Pons (tissue), 1 donor: ENCODE measurements around the gene ZBTB12.
"Not testable (repeated sequence)": the region's sequence is repeated elsewhere in the genome, so short reads cannot be mapped to it uniquely, and the experiment has no call there.

Source experiments
- DNase-seq: peaks from one replicate; pipeline ENCODE4 v3.0.0-alpha.2; 2016; ENCODE audit warnings: low spot score

ZBTB12 gene

DNA sequence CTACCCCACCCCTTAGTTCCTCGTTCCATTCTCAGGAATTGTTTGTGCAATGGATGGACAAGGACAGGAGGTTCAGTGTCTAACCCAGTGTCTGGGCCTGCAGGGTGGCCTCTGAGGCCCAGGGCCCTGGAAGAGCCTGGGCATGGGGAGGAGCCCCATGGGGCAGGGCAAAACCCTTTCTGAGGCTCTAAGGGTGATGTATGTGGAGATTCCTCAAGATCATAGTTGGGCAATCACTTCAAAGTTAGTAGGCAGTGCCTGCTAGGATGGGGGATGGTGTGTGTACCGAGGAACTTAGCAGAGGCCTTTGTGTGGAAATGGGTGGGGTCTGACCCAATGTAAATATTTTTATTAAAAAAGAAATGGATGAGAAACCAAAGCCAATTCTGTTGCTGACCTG, 18.9 kb upstream of the ZBTB12 start:
- DNase-seq: no peak

GRCh38 chr6:31919624-31920303, 17.9 kb upstream of the ZBTB12 start:
- no peak for DNase-seq

GRCh38 chr6:31918069-31918720, 16.3 kb upstream of the ZBTB12 start:
- DNase-seq: no peak

GRCh38 chr6:31915756-31916155, 13.9 kb upstream of the ZBTB12 start:
- no peak for DNase-seq

- DNase-seq: no peak
Measured at GRCh38 chr6:31915351-31915750, 13.5 kb upstream of the ZBTB12 start.

DNA sequence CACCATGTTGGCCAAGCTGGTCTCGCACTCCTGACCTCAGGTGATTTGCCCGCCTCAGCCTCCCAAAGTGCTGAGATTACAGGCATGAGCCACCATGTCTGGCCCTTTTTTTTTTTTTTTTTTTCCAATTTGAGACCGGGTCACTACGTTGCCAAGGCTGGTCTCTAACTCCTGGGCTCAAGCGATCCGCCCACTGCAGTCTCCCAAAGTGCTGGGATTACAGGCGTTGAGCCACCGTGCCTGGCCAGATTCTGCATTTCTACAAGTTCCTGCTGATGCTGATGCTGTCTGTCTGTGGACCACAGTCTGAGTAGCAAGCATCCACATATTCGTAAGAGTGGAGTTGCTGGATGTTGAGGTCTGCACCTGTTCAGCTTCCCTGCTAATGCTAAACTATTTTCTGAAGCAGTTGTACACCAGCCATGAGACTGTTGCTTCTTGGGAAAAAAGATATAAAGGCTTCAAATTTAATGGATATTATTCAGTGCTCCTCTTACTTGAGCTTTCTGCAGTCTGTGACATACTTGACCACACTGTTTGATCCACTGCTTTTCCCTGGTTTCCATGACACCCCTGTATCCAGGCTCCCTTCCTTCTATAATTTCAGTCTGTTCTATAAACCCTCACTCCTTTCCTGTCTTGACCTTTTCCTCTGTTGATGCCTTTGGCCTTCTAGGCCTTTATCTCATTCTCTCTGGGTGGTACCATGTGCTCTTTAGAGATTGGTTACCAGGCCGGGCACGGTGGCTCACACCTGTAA, 10.1 kb upstream of the ZBTB12 start:
- no peak for DNase-seq

DNA sequence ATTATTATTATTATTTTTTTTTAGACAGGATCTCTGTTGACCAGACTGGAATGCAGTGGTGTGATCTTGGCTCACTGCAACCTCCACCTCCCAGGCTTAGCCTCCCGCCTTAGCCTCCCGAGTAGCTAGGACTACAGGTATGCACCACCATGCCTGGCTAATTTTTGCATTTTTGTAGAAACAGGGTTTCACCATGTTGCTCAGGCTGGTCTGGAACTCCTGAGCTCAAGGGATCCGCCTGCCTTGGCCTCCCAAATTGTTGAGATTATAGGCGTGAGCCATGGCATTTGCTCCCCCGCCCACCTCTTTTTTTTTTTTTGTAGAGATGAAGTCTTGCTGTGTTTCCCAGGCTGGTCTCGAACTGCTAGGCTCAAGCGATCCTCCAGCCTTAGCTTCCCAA, 7.4 kb upstream of the ZBTB12 start:
- not testable (repeated sequence) for DNase-seq

DNA sequence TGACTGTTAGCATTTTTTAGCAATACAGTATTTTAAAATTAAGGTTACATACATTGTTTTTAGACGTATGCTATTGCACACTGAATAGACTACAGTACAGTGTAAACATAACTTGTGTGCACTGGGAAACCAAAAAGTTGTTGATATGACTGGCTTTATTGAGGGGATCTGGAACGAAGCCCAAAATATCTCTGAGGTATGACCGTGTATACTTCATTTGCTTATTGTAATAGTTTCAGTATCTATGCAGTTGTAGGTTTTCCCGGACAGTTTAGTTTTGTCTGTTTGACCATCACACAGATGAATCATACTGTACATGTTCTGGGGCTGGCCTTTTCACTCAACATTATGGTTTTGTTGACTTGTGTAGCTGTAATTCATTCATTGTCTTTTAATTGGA, 6.9 kb upstream of the ZBTB12 start:
- no peak for DNase-seq

DNA sequence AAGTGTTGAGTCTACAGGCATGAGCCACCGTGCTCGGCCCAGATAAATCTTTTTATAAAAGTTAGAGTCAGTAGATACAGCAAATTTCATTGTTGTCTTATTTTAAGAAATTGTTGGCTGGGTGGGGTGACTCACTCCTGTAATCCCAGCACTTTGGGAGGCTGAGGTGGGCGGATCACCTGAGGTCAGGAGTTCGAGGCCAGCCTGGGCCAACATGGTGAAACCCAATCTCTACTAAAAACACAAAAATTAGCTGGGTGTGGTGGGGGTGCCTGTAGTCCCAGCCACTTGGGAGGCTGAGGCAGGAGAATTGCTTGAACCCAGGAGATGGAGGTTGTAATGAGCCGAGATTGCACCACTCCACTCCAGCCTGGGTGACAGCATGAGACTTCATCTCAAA, 6.4 kb upstream of the ZBTB12 start:
- DNase-seq: not testable (repeated sequence)

- no peak for DNase-seq
Measured at GRCh38 chr6:31907158-31907813, 5.4 kb upstream of the ZBTB12 start.

GRCh38 chr6:31906727-31907126, 4.8 kb upstream of the ZBTB12 start:
- not testable (repeated sequence) for DNase-seq

GRCh38 chr6:31906122-31906521, 4.2 kb upstream of the ZBTB12 start:
- no peak for DNase-seq

DNA sequence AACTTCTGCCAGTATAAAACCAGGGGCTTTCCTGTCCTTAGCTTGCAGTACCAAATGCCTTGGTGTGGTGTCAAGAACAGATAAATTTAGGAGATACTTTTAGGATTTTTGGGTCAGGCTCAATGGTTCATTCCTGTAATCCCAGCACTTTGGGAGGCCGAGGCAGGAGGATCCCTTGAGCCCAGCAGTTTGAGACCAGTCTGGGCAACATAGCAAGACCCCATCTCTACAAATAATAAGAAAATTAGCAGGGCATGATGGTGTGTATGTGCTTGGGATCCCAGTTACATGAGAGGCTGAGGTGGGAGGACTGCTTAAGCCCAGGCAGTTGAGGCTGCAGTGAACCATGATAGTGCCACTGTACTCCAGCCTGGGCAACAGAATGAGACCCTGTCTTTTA, 3.2 kb upstream of the ZBTB12 start:
- DNase-seq: no peak

- no peak for DNase-seq
Measured at GRCh38 chr6:31903957-31904356, 2.1 kb upstream of the ZBTB12 start.

DNA sequence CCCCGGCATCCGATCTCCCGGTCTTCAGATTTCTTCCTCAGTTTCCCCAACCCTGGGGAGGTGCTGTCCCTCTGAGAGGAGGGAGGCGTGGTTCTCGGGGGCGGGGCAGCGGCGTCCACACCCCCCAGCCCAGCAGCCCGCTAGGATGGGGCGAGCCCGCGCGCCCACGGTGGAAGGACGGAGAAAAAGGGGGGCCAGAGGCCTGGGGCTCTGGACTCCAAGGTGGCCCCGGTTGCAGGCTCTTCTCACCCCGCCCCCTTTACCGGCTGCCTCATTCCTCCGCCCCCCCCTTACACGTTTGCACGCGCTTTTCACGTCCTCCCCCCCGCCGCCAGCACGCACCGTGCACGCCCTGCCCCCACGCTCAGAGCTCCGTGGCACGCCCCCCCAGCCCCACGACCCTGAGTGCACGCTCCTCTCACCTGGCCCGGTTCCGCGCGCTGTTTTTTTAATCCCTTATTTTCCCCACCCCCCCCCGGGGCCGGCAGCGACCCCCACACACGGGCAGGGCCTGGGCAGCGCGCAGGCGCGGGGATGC, 402 bp downstream of the ZBTB12 start:
- peak; percentile 36 for DNase-seq

- DNase-seq: peak; percentile 16
Measured at GRCh38 chr6:31900917-31901414, 920 bp downstream of the ZBTB12 start.

DNA sequence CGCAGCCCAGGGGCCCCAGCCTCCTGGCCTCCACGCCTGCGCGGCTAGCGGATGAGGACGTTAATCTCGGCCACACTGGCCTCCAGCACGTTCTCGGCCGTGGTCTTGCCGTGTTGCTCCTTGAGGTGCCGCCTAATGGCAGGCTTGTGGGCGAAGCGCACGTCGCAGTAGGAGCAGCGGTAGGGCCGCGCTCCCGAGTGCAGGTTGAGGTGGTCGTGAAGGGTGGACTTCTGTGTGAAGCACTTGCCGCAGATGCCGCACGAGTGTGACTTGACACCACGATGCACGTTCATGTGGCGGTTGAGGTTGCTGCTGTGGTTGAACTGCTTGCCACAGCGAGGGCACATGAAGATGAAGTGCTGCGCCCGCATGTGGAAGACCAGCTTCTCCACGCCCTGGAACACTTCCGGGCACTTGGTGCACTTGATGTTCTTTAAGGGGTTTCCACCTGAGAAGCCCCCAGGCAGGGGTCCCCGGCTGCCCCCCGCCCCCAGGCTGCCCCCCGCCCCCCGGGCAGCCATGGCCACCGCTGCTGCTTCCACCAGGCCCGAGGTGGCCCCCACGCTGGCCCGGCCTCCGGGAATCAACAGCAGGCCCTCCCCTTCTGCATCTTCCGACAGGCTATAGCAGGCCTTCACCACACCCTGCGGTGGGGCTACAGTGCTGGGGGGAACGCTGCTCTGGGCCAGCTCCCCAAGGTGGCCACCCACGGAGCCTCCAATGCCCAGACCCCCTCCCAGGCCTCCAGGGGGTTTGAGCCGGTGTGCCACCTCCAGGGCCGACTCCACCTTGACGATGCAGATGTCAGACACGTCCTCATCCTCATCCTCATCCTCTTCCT, 1.8 kb downstream of the ZBTB12 start:
- DNase-seq: no peak

GRCh38 chr6:31899215-31899614, 2.7 kb downstream of the ZBTB12 start:
- DNase-seq: no peak

DNA sequence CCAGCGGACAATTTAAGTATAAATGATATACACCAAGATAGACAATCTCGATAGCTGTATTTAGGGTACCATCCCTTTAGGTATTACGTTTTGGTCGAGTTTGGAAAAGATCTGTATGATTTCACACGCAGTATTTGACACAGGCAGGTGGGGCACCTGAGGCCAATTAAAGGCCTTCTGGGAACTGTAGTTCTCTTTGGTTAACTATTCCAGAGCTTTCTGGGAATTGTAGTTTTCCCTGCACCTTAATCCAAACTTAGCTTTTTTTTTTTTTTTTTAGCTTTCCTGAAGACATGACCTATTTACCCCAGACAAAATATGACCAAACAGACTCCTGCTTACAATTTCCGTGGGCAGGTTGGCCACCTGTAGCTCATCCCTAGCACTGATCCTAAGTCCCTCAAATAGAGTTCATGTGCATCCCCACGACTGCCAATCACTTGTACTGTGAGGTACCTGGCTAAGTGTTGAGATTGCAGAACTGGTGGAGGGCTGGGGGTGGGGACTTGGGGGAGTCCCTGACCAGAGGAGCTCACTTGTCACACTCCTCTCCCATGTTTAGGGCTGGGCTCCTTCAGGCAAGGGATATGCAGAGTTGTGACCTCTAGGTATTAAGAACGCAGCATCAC, 3.4 kb downstream of the ZBTB12 start:
- DNase-seq: peak; percentile 74

GRCh38 chr6:31897612-31898382, 4.1 kb downstream of the ZBTB12 start, which contains the start of gene EHMT2:
Gene EHMT2 (minus strand): TSS chr6:31897698. CDS start chr6:31897677, 21 bp downstream.
- DNase-seq: peak; percentile 88
